HEK293 (cell line): ENCODE results near the gene LBX2.

Experiments
- CTCF ChIP-seq: fragments of 450-650 bp; formaldehyde crosslinking; IDR thresholded peaks from 2 replicates; pipeline ENCODE4 v1.5.1; 2016; ENCODE audit warnings: missing biosample characterization, missing genetic modification characterization
- KLF16 ChIP-seq: fragments of 450-650 bp; formaldehyde crosslinking; IDR thresholded peaks from 2 replicates; pipeline ENCODE4 v1.5.1; 2017; ENCODE audit warnings: missing biosample characterization, missing genetic modification characterization
- ZFP37 ChIP-seq: fragments of 450-650 bp; formaldehyde crosslinking; IDR thresholded peaks from 2 replicates; pipeline ENCODE4 v1.5.1; 2016; ENCODE audit warnings: missing biosample characterization, missing genetic modification characterization
- ZNF18 ChIP-seq: fragments of 450-650 bp; formaldehyde crosslinking; IDR thresholded peaks from 2 replicates; pipeline ENCODE4 v1.5.1; 2016; ENCODE audit warnings: missing biosample characterization, missing genetic modification characterization

DNA sequence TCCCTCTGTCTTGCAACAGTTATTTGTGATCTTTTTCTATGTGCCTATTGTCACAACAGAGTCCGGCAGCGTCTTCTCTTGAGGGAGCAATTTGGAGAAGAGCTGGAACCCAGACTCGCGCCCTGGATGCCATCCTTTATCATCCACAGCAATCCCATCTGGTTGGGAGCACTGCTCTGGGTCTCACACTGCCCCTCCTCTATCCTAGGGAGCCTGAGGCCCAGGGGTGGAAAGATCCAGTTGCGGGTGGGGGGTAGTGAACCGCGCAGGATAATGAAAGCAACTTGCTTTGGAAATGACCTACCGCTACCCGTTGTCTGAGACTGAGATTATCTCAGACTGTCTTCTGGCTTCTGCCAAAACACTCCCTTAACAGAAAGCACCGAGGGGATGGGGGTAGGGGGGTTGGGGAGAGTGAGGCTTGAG is 40.5 kb downstream of the LBX2 start:
- no peak for TF ChIP-seq CTCF
- TF ChIP-seq ZNF18 (tag by site-specific recombination): no peak
- no peak for TF ChIP-seq KLF16 (tag by site-specific recombination)
- no peak for TF ChIP-seq ZFP37 (tag by site-specific recombination)
